ENCODE data around the gene TBC1D13. TPM values are rescaled to one million over a fixed set of nuclear protein-coding genes. Genes with fewer than 3 reads are reported as not detected.

The TBC1D13 gene, protein sequence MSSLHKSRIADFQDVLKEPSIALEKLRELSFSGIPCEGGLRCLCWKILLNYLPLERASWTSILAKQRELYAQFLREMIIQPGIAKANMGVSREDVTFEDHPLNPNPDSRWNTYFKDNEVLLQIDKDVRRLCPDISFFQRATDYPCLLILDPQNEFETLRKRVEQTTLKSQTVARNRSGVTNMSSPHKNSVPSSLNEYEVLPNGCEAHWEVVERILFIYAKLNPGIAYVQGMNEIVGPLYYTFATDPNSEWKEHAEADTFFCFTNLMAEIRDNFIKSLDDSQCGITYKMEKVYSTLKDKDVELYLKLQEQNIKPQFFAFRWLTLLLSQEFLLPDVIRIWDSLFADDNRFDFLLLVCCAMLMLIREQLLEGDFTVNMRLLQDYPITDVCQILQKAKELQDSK
- total RNA-seq (10 to 100 TPM; 12.1 to 27.3 (median 18.4) TPM), polyA plus RNA-seq (10 to 100 TPM in 1 of 2 donors, 1 to 10 TPM in 1; 9.6 to 20.9 TPM)
- long read RNA-seq, donor 1, transcript TBC1D13-202 (12 exons, 3,906 nt): major isoform, 7 of 24 reads
- long read RNA-seq, donor 1, partial matches to known transcripts: 17 of 24 reads
- long read RNA-seq, donor 1, other reads (novel, unspliced or antisense): 0 of 24 reads
- long read RNA-seq, donor 2, transcript TBC1D13-202 (12 exons, 3,906 nt): major isoform, 24 of 62 reads
- long read RNA-seq, donor 2, partial matches to known transcripts: 36 of 62 reads
- long read RNA-seq, donor 2, other reads (novel, unspliced or antisense): 2 of 62 reads
- long read RNA-seq, donor 3, transcript TBC1D13-202 (12 exons, 3,906 nt): major isoform, 13 of 27 reads
- long read RNA-seq, donor 3, partial matches to known transcripts: 13 of 27 reads
- long read RNA-seq, donor 3, other reads (novel, unspliced or antisense): 1 of 27 reads

GRCh38 chr9:128786681-128787601 lies at the start of gene TBC1D13:
Gene TBC1D13, plus strand, starts transcription at chr9:128787253. Its CDS starts 101 bp downstream, at chr9:128787354.
- Histone ChIP-seq H3K27ac (peak within 1 kb of the TSS; percentile 70 to 92 (median 87)), H3K9me3 (peaks cover 0 to 2% (median 0%) of the 10 kb centered on the region in 12 donors), H3K27me3 (no peaks in the 10 kb centered on the region), H3K4me3 (peak within 1 kb of the TSS; percentile 77 to 100 (median 95)), H3K36me3 (peaks cover 0 to 35% (median 22%) of the 10 kb centered on the region in 9 donors), H3K4me1 (peaks cover 0 to 26% (median 15%) of the 10 kb centered on the region in 12 donors)
- intact Hi-C loops (cut with DNase I): loop anchor here in 5 of 10 donors (1.0 to 5.0 kb wide), 5 partner anchors 14 to 85 kb away; partner anchors contain the start of gene PKN3 (in 2 of the 5)
- peak in 1 of 2 donors; percentile 73 for TF ChIP-seq POLR2A (IDR thresholded peaks at IDR 0.05)
- TF ChIP-seq, protein P1, sequence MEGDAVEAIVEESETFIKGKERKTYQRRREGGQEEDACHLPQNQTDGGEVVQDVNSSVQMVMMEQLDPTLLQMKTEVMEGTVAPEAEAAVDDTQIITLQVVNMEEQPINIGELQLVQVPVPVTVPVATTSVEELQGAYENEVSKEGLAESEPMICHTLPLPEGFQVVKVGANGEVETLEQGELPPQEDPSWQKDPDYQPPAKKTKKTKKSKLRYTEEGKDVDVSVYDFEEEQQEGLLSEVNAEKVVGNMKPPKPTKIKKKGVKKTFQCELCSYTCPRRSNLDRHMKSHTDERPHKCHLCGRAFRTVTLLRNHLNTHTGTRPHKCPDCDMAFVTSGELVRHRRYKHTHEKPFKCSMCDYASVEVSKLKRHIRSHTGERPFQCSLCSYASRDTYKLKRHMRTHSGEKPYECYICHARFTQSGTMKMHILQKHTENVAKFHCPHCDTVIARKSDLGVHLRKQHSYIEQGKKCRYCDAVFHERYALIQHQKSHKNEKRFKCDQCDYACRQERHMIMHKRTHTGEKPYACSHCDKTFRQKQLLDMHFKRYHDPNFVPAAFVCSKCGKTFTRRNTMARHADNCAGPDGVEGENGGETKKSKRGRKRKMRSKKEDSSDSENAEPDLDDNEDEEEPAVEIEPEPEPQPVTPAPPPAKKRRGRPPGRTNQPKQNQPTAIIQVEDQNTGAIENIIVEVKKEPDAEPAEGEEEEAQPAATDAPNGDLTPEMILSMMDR (IDR thresholded peaks at IDR 0.05): no peak
- 7 to 21% (median 10%) methylated on average over 23 to 64 of the region's 64 CpGs for WGBS, 4 donors
- DNase-seq: peak; percentile 91 to 93 (median 92)
- ATAC-seq: peak; percentile 87 to 98 (median 98)

GRCh38 chr9:128742401-128742800 lies 44.7 kb upstream of the TBC1D13 start:
- H3K36me3 ChIP-seq: peaks cover 0 to 77% (median 51%) of the 10 kb centered on the region in 9 donors
- DNase-seq: no peak
- no peak overlapping the region for H3K27ac ChIP-seq
- H3K4me1 ChIP-seq: no peaks in the 10 kb centered on the region
- H3K9me3 ChIP-seq: no peaks in the 10 kb centered on the region
- peak in 1 of 4 donors; percentile 14 for ATAC-seq
- 77 to 85% (median 84%) methylated on average over 19 to 20 of the region's 20 CpGs for WGBS, 4 donors
- TF ChIP-seq, protein P1 (IDR thresholded peaks at IDR 0.05): no peak
- no peaks in the 10 kb centered on the region for H3K27me3 ChIP-seq
- H3K4me3 ChIP-seq: no peak overlapping the region
- intact Hi-C loops (cut with DNase I): no loop called here

GRCh38 chr9:128743421-128743820 lies 43.6 kb upstream of the TBC1D13 start:
- TF ChIP-seq POLR2A (IDR thresholded peaks at IDR 0.05): no peak
- TF ChIP-seq, protein P1 (IDR thresholded peaks at IDR 0.05): no peak
- intact Hi-C loops (cut with DNase I): no loop called here
- Histone ChIP-seq H3K27me3 (no peaks in the 10 kb centered on the region), H3K9me3 (no peaks in the 10 kb centered on the region), H3K4me3 (no peak overlapping the region), H3K36me3 (peaks cover 0 to 78% (median 56%) of the 10 kb centered on the region in 9 donors), H3K4me1 (no peaks in the 10 kb centered on the region), H3K27ac (no peak overlapping the region)
- ATAC-seq: no peak
- DNase-seq: no peak
- 94 to 100% (median 98%) methylated on average over 1 of the region's 1 CpG for WGBS, 4 donors
